HepG2 (cell line): ENCODE data around the gene ZNF142. TPM values are rescaled to one million over a fixed set of nuclear protein-coding genes. Genes with fewer than 3 reads are reported as not detected.
A peak's percentile ranks its signal among the peaks of the same experiment; 100 is the strongest.

Experiments used
- ATAC-seq: fragments of 200-7000 bp; cut with Tn5 transposase; 3 replicates; pipeline ENCODE4 v1.9.1; 2020; ENCODE audit warnings: mild to moderate bottlenecking, moderate library complexity
- BruUV-seq: library from RNA; stranded (reverse); fragments of 400-500 nt; replicated peaks from 2 replicates; lab custom pipeline; 2021; lab: Mats Ljungman, UMichigan
- CTCF ChIA-PET: fragments of 300-600 bp; formaldehyde crosslinking; extraction: SDS; loops from one replicate; lab custom pipeline; 2021; ENCODE audit warnings: low total read pairs, inconsistent platforms, low intra/inter-chr PET ratio; lab: Yijun Ruan, JAX
- POLR2A ChIA-PET: fragments of 350-600 bp; sonication (Branson Sonifier 250); formaldehyde crosslinking; loops from one replicate; lab custom pipeline; 2020; ENCODE audit warnings: antibody characterized with exemption, inconsistent platforms; lab: Yijun Ruan, JAX
- DNase-seq: peaks from one replicate; pipeline ENCODE4 v3.0.0-alpha.2; 2015; ENCODE audit warnings: low spot score
- FAIRE-seq: peaks from 3 replicates; lab custom pipeline; 2011; peaks lifted over from hg19 to GRCh38; lab: Jason Lieb, UNC
- H2AFZ ChIP-seq: one replicate; pipeline ENCODE4 v1.6.1; 2011; ENCODE audit warnings: low read length, inconsistent platforms
- H3K27ac ChIP-seq: fragments of 300-600 bp; 3 replicates; pipeline ENCODE4 v1.8.0; 2011; ENCODE audit warnings: mixed run types, mild to moderate bottlenecking, mixed read lengths, low read length, inconsistent platforms; ENCODE audit not compliant: insufficient read depth; ENCODE audit errors: extremely low read length
- H3K27me3 ChIP-seq, 2 experiments: fragments of 200-600 bp in 1 of 2; 2 replicates in 1 of 2; 3 replicates in 1 of 2; pipeline versions ENCODE4 v1.6.0 to v1.8.0; 2011; ENCODE audit warnings: low read length in 2 of 2, mild to moderate bottlenecking in 2 of 2, moderate library complexity in 2 of 2, inconsistent platforms in 1 of 2; ENCODE audit not compliant: insufficient read depth in 2 of 2, control insufficient read depth in 1 of 2
- H3K36me3 ChIP-seq, 2 experiments: fragments of 200-600 bp in 1 of 2; replicated peaks in 1 of 2; 2 replicates in 1 of 2; 3 replicates in 1 of 2; pipeline versions ENCODE4 v1.5.1 to v1.8.0; 2011; ENCODE audit warnings: low read length in 2 of 2, inconsistent platforms in 1 of 2; ENCODE audit not compliant: insufficient read depth in 2 of 2, control insufficient read depth in 1 of 2
- H3K4me1 ChIP-seq: 2 replicates; pipeline ENCODE4 v1.5.1; 2012; ENCODE audit warnings: low read length, inconsistent platforms; ENCODE audit not compliant: insufficient read depth
- H3K4me2 ChIP-seq: 2 replicates; pipeline ENCODE4 v1.6.0; 2011; ENCODE audit warnings: low read depth, low read length, inconsistent platforms
- H3K4me3 ChIP-seq, 3 experiments: fragments of 200-600 bp in 1 of 3; sonication (generic), shearing (Covaris generic) in 1 of 3; replicated peaks in 1 of 3; 2 replicates each; pipeline ENCODE4 v1.5.1; 2011 to 2016; ENCODE audit warnings: low read length in 3 of 3, inconsistent platforms in 2 of 3, low read depth in 2 of 3, mild to moderate bottlenecking in 2 of 3, control low read depth in 1 of 3, mixed read lengths in 1 of 3; ENCODE audit not compliant: insufficient read depth in 1 of 3
- H3K79me2 ChIP-seq: one replicate; pipeline ENCODE4 v1.6.1; 2011; ENCODE audit warnings: low read length, inconsistent platforms; ENCODE audit not compliant: insufficient read depth
- H3K9ac ChIP-seq: 2 replicates; pipeline ENCODE4 v1.6.0; 2011; ENCODE audit warnings: mild to moderate bottlenecking, low read depth, low read length, inconsistent platforms; ENCODE audit not compliant: insufficient read depth
- H3K9me3 ChIP-seq: 2 replicates; pipeline ENCODE4 v1.5.1; 2012; ENCODE audit warnings: mild to moderate bottlenecking, low read length
- H4K20me1 ChIP-seq: 2 replicates; pipeline ENCODE4 v1.6.0; 2011; ENCODE audit warnings: inconsistent platforms, mild to moderate bottlenecking, low read length, moderate library complexity; ENCODE audit not compliant: insufficient read depth
- CBX5 ChIP-seq: sonication (generic); formaldehyde crosslinking; IDR thresholded peaks from 2 replicates; pipeline ENCODE4 v1.4.0; 2020; ENCODE audit warnings: missing genetic modification reagents, borderline replicate concordance
- CTCF ChIP-seq: sonication (generic); formaldehyde crosslinking; IDR thresholded peaks from 2 replicates; pipeline ENCODE4 v1.5.0; 2020; ENCODE audit warnings: mild to moderate bottlenecking, missing genetic modification reagents, moderate library complexity
- EP300 ChIP-seq, 3 experiments: sonication (generic) in 1 of 3; formaldehyde crosslinking in 1 of 3; IDR thresholded peaks; 2 replicates each; pipeline versions ENCODE4 v1.5.1 to v1.6.1; 2011 to 2020; ENCODE audit warnings: low read depth in 2 of 3, low read length in 2 of 3, borderline replicate concordance in 1 of 3, improper control_type of control experiment in 1 of 3, mild to moderate bottlenecking in 1 of 3, missing genetic modification reagents in 1 of 3, moderate library complexity in 1 of 3
- FOXO1 ChIP-seq: sonication (generic); formaldehyde crosslinking; IDR thresholded peaks from 2 replicates; pipeline ENCODE4 v1.4.0; 2020; ENCODE audit warnings: missing genetic modification reagents
- HMGXB4 ChIP-seq, 2 experiments: sonication (generic) in 1 of 2; formaldehyde crosslinking in 1 of 2; IDR thresholded peaks; 2 replicates each; pipeline versions ENCODE4 v1.4.0 to v1.6.1; 2018 to 2020; ENCODE audit warnings: missing genetic modification reagents in 2 of 2, borderline replicate concordance in 1 of 2, low read depth in 1 of 2, mild to moderate bottlenecking in 1 of 2, missing biosample characterization in 1 of 2
- KAT7 ChIP-seq: IDR thresholded peaks from 2 replicates; pipeline ENCODE4 v1.6.1; 2018; ENCODE audit warnings: borderline replicate concordance, missing compliant biosample characterization
- RFX1 ChIP-seq: fragments of 450-650 bp; IDR thresholded peaks from 2 replicates; pipeline ENCODE4 v1.6.1; 2017
- SETDB1 ChIP-seq: sonication (generic); formaldehyde crosslinking; IDR thresholded peaks from 2 replicates; pipeline ENCODE4 v1.5.1; 2020; ENCODE audit warnings: missing genetic modification reagents, mild to moderate bottlenecking, borderline replicate concordance
- STAG1 ChIP-seq: sonication (generic); formaldehyde crosslinking; IDR thresholded peaks from 2 replicates; pipeline ENCODE4 v1.4.0; 2020; ENCODE audit warnings: missing genetic modification reagents
- THAP11 ChIP-seq: IDR thresholded peaks from 2 replicates; pipeline ENCODE4 v1.6.1; 2016; ENCODE audit warnings: missing biosample characterization, missing genetic modification reagents
- USF2 ChIP-seq, 2 experiments: sonication (generic) in 1 of 2; formaldehyde crosslinking in 1 of 2; IDR thresholded peaks; 2 replicates each; pipeline versions ENCODE4 v1.5.1 to v1.6.1; 2011 to 2020; ENCODE audit warnings: borderline replicate concordance in 1 of 2, low read depth in 1 of 2, low read length in 1 of 2, mild to moderate bottlenecking in 1 of 2, missing genetic modification reagents in 1 of 2, moderate library complexity in 1 of 2
- ZBTB38 ChIP-seq: sonication (generic); formaldehyde crosslinking; IDR thresholded peaks from 2 replicates; pipeline ENCODE4 v1.5.1; 2020; ENCODE audit warnings: mild to moderate bottlenecking, missing genetic modification reagents
- ZNF362 ChIP-seq: sonication (generic); formaldehyde crosslinking; IDR thresholded peaks from 2 replicates; pipeline ENCODE4 v1.4.0; 2020; ENCODE audit warnings: missing genetic modification reagents, mild to moderate bottlenecking, borderline replicate concordance
- WGBS: methylation state at CpG from one replicate; pipeline ENCODE4 v1.1.6; 2017; ENCODE audit warnings: low lambda C conversion rate; 5-methylcytosine and 5-hydroxymethylcytosine counted together
- in situ Hi-C: cut with HindIII; loops from 2 replicates; pipeline ENCODE4 v1.10.0; 2017; ENCODE audit warnings: low pct_unique_long_range_greater_than_20kb; ENCODE audit not compliant: extremely low pct_ligation_motif_present
- intact Hi-C: fragments of 100-400 bp; cut with micrococcal nuclease; formaldehyde crosslinking; loops from one replicate; pipeline ENCODE4 v1.10.0; 2022; ENCODE audit not compliant: unreplicated experiment
- polyA plus RNA-seq, 8 experiments: library from polyadenylated mRNA; depleted of rRNA in 3 of 8; stranded (reverse) in 7 of 8; unstranded in 1 of 8; fragments of >200 nt; fragmentation: Illumina TruSeq in 4 of 8; extraction: Trizol in 4 of 8; gene quantifications; 2 replicates each; pipeline versions ENCODE4 v1.2.1 to v1.2.3, GENCODE V29; 2011 to 2016; ENCODE audit warnings: low read depth in 4 of 8, missing spikeins in 1 of 8, mixed read lengths in 1 of 8; ENCODE audit not compliant: insufficient read depth in 1 of 8
- total RNA-seq, 5 experiments: library from RNA; depleted of rRNA; stranded (reverse); fragments of >200 nt; fragmentation: Illumina TruSeq; extraction: Trizol; gene quantifications; 2 replicates each; pipeline ENCODE4 v1.2.3, GENCODE V29; 2016; ENCODE audit warnings: low read depth in 1 of 5

Gene ZNF142
- total and polyA plus RNA-seq, 2 of the 13 experiments (the other 11 are each of a cell fraction or from before 2014, with no cell fraction given): 4.8 to 11.4 TPM

GRCh38 chr2:218621007-218621406, 38.4 kb downstream of the ZNF142 start (continued):
- TF ChIP-seq EP300 (IDR thresholded peaks at IDR 0.05; ENCODE audit: low read depth in 2 of 2, low read length in 2 of 2) (no peak), EP300 (CRISPR knock-in tag; IDR thresholded peaks at IDR 0.05; ENCODE audit: borderline replicate concordance) (no peak), ZNF362 (no peak)

- peak; percentile 18 for DNase-seq
- Histone ChIP-seq H4K20me1 (no peaks in the 10 kb centered on the region), H3K9ac (no peak overlapping the region), H3K9me3 (no peaks in the 10 kb centered on the region), H3K27me3 (peaks cover 0 to 8% of the 10 kb centered on the region in 2 experiments; a peak in 3 of 5 replicates), H3K79me2 (no peaks in the 10 kb centered on the region), H2AFZ (no peak overlapping the region), H3K4me2 (no peak overlapping the region), H3K27ac (no peak overlapping the region), H3K4me1 (peaks cover 26% of the 10 kb centered on the region), H3K36me3 (no peaks in the 10 kb centered on the region), H3K4me3 (no peak overlapping the region)
- WGBS: 57% methylated on average over 9 of the region's 9 CpGs
- intact Hi-C loops: no loop called here
- ATAC-seq: peak; percentile 47
- in situ Hi-C loops: no loop called here
- no TSS peak for BruUV-seq
- no peak for FAIRE-seq
- CTCF ChIA-PET: no interaction called here
- POLR2A ChIA-PET: no interaction called here
- TF ChIP-seq FOXO1 (CRISPR knock-in tag) (no peak), CBX5 (no peak), USF2 (IDR thresholded peaks at IDR 0.05; ENCODE audit: low read depth, low read length) (no peak), USF2 (CRISPR knock-in tag; IDR thresholded peaks at IDR 0.05; ENCODE audit: borderline replicate concordance) (no peak), STAG1 (peak; percentile 49; the same call in 1 of the 2 replicates), SETDB1 (no peak), ZBTB38 (CRISPR knock-in tag) (no peak), HMGXB4 (CRISPR knock-in tag; IDR thresholded peaks at IDR 0.05; ENCODE audit: borderline replicate concordance in 1 of 2, low read depth in 1 of 2) (no peak), KAT7 (no peak), THAP11 (CRISPR knock-in tag) (no peak), CTCF (CRISPR knock-in tag) (peak; percentile 44), RFX1 (no peak)
Observed at GRCh38 chr2:218618102-218618860, 41.1 kb downstream of the ZNF142 start.
